ENCODE measurements around the gene ZSWIM2. TPM values are rescaled to one million over a fixed set of nuclear protein-coding genes. Genes with fewer than 3 reads are reported as not detected.
A peak's percentile ranks its signal among the peaks of the same experiment; 100 is the strongest.
"Not testable (repeated sequence)": the region's sequence is repeated elsewhere in the genome, so short reads cannot be mapped to it uniquely, and the experiment has no call there.

The ZSWIM2 gene
- not detected for total RNA-seq

- Mint-ChIP-seq H3K27me3 (ENCODE audit: low read depth) (peaks cover 20% of the 10 kb centered on the region), H3K36me3 (ENCODE audit: insufficient read depth in 2 of 2) (no peaks in the 10 kb centered on the region), H3K4me1 (ENCODE audit: low read depth) (peaks cover 9% of the 10 kb centered on the region), H3K27ac (no peak within 1 kb of the TSS), H3K9me3 (no peaks in the 10 kb centered on the region), H3K4me3 (peak within 1 kb of the TSS; percentile 71 to 74)
- ATAC-seq (replicated peaks in 1 of 2) (peak; percentile 66 to 85), DNase-seq (peak; percentile 28 to 45)
These were observed at the start of gene ZSWIM2 for GRCh38 chr2:186848873-186849578. Gene ZSWIM2 (minus strand): TSS chr2:186849170. CDS start chr2:186849130, 40 bp downstream.

- not testable (repeated sequence) for ATAC-seq (replicated peaks in 1 of 2); DNase-seq; H3K27me3 Mint-ChIP-seq (ENCODE audit: low read depth); H3K4me1 Mint-ChIP-seq (ENCODE audit: low read depth); H3K9me3 Mint-ChIP-seq; H3K4me3 Mint-ChIP-seq; H3K27ac Mint-ChIP-seq; H3K36me3 Mint-ChIP-seq (ENCODE audit: insufficient read depth in 2 of 2)
These were observed 47.2 kb upstream of the ZSWIM2 start for GRCh38 chr2:186896220-186896619.

- no peak overlapping the region for H3K4me3 Mint-ChIP-seq
- H3K36me3 Mint-ChIP-seq (ENCODE audit: insufficient read depth in 2 of 2), result no peaks in the 10 kb centered on the region
- no peak for ATAC-seq (replicated peaks in 1 of 2)
- DNase-seq, result no peak
- peaks cover under 1 to 5% of the 10 kb centered on the region in 2 donors for H3K9me3 Mint-ChIP-seq
- H3K27me3 Mint-ChIP-seq (ENCODE audit: low read depth), result no peaks in the 10 kb centered on the region
- H3K4me1 Mint-ChIP-seq (ENCODE audit: low read depth), result no peaks in the 10 kb centered on the region
- H3K27ac Mint-ChIP-seq, result no peak overlapping the region
These were observed 46.5 kb upstream of the ZSWIM2 start for GRCh38 chr2:186895451-186895850.

GRCh38 chr2:186894478-186894877 lies 45.5 kb upstream of the ZSWIM2 start:
- no peaks in the 10 kb centered on the region for H3K36me3 Mint-ChIP-seq (ENCODE audit: insufficient read depth in 2 of 2)
- H3K27ac Mint-ChIP-seq, result no peak overlapping the region
- peaks cover 0 to 3% of the 10 kb centered on the region in 2 donors for H3K9me3 Mint-ChIP-seq
- no peaks in the 10 kb centered on the region for H3K4me1 Mint-ChIP-seq (ENCODE audit: low read depth)
- DNase-seq, result no peak
- no peaks in the 10 kb centered on the region for H3K27me3 Mint-ChIP-seq (ENCODE audit: low read depth)
- no peak overlapping the region for H3K4me3 Mint-ChIP-seq
- ATAC-seq (replicated peaks in 1 of 2), result no peak

- ATAC-seq (replicated peaks in 1 of 2) (no peak), DNase-seq (no peak)
- H3K27ac Mint-ChIP-seq, result no peak overlapping the region
- H3K4me1 Mint-ChIP-seq (ENCODE audit: low read depth), result no peaks in the 10 kb centered on the region
- no peak overlapping the region for H3K4me3 Mint-ChIP-seq
- peaks cover 0 to 3% of the 10 kb centered on the region in 2 donors for H3K9me3 Mint-ChIP-seq
- no peaks in the 10 kb centered on the region for H3K27me3 Mint-ChIP-seq (ENCODE audit: low read depth)
- no peaks in the 10 kb centered on the region for H3K36me3 Mint-ChIP-seq (ENCODE audit: insufficient read depth in 2 of 2)
These were observed 43.9 kb upstream of the ZSWIM2 start for GRCh38 chr2:186892821-186893220.

- H3K9me3 Mint-ChIP-seq, result no peaks in the 10 kb centered on the region
- no peaks in the 10 kb centered on the region for H3K36me3 Mint-ChIP-seq (ENCODE audit: insufficient read depth in 2 of 2)
- H3K4me1 Mint-ChIP-seq (ENCODE audit: low read depth), result no peaks in the 10 kb centered on the region
- no peak for DNase-seq
- no peak overlapping the region for H3K4me3 Mint-ChIP-seq
- ATAC-seq (replicated peaks in 1 of 2), result no peak
- H3K27ac Mint-ChIP-seq, result no peak overlapping the region
- no peaks in the 10 kb centered on the region for H3K27me3 Mint-ChIP-seq (ENCODE audit: low read depth)
These were observed 42.2 kb upstream of the ZSWIM2 start for GRCh38 chr2:186891185-186891621.

GRCh38 chr2:186889101-186889879 lies 40.3 kb upstream of the ZSWIM2 start:
- Mint-ChIP-seq H3K27me3 (ENCODE audit: low read depth) (no peaks in the 10 kb centered on the region), H3K36me3 (ENCODE audit: insufficient read depth in 2 of 2) (no peaks in the 10 kb centered on the region), H3K9me3 (no peaks in the 10 kb centered on the region), H3K27ac (no peak overlapping the region), H3K4me3 (no peak overlapping the region), H3K4me1 (ENCODE audit: low read depth) (no peaks in the 10 kb centered on the region)
- DNase-seq (no peak), ATAC-seq (replicated peaks in 1 of 2) (no peak)

- Mint-ChIP-seq H3K4me3 (no peak overlapping the region), H3K4me1 (ENCODE audit: low read depth) (no peaks in the 10 kb centered on the region), H3K9me3 (no peaks in the 10 kb centered on the region), H3K27me3 (ENCODE audit: low read depth) (no peaks in the 10 kb centered on the region), H3K27ac (no peak overlapping the region), H3K36me3 (ENCODE audit: insufficient read depth in 2 of 2) (no peaks in the 10 kb centered on the region)
- DNase-seq (no peak), ATAC-seq (replicated peaks in 1 of 2) (no peak)
These were observed 38.4 kb upstream of the ZSWIM2 start for GRCh38 chr2:186887107-186888090.

- no peak overlapping the region for H3K4me3 Mint-ChIP-seq
- no peak for ATAC-seq (replicated peaks in 1 of 2)
- H3K4me1 Mint-ChIP-seq (ENCODE audit: low read depth), result no peaks in the 10 kb centered on the region
- no peaks in the 10 kb centered on the region for H3K27me3 Mint-ChIP-seq (ENCODE audit: low read depth)
- H3K27ac Mint-ChIP-seq, result no peak overlapping the region
- H3K9me3 Mint-ChIP-seq, result peaks cover 2 to 8% of the 10 kb centered on the region in 2 donors
- no peak for DNase-seq
- H3K36me3 Mint-ChIP-seq (ENCODE audit: insufficient read depth in 2 of 2), result no peaks in the 10 kb centered on the region
These were observed 35.6 kb upstream of the ZSWIM2 start for GRCh38 chr2:186884587-186884986.

- H3K36me3 Mint-ChIP-seq (ENCODE audit: insufficient read depth in 2 of 2), result no peaks in the 10 kb centered on the region
- DNase-seq (no peak), ATAC-seq (replicated peaks in 1 of 2) (no peak)
- H3K4me1 Mint-ChIP-seq (ENCODE audit: low read depth), result no peaks in the 10 kb centered on the region
- H3K27ac Mint-ChIP-seq, result no peak overlapping the region
- no peaks in the 10 kb centered on the region for H3K27me3 Mint-ChIP-seq (ENCODE audit: low read depth)
- peaks cover 2 to 8% of the 10 kb centered on the region in 2 donors for H3K9me3 Mint-ChIP-seq
- no peak overlapping the region for H3K4me3 Mint-ChIP-seq
These were observed 34.7 kb upstream of the ZSWIM2 start for GRCh38 chr2:186883666-186884065.

- Mint-ChIP-seq H3K9me3 (peaks cover 2 to 9% of the 10 kb centered on the region in 2 donors), H3K4me1 (ENCODE audit: low read depth) (no peaks in the 10 kb centered on the region), H3K36me3 (ENCODE audit: insufficient read depth in 2 of 2) (no peaks in the 10 kb centered on the region), H3K4me3 (no peak overlapping the region), H3K27me3 (ENCODE audit: low read depth) (no peaks in the 10 kb centered on the region), H3K27ac (no peak overlapping the region)
- DNase-seq, result no peak
- ATAC-seq (replicated peaks in 1 of 2), result no peak
These were observed 33.6 kb upstream of the ZSWIM2 start for GRCh38 chr2:186882511-186883071.

GRCh38 chr2:186881660-186882059 lies 32.7 kb upstream of the ZSWIM2 start:
- ATAC-seq (replicated peaks in 1 of 2) (no peak), DNase-seq (no peak)
- no peak overlapping the region for H3K4me3 Mint-ChIP-seq
- no peaks in the 10 kb centered on the region for H3K4me1 Mint-ChIP-seq (ENCODE audit: low read depth)
- no peaks in the 10 kb centered on the region for H3K36me3 Mint-ChIP-seq (ENCODE audit: insufficient read depth in 2 of 2)
- peaks cover 2 to 9% of the 10 kb centered on the region in 2 donors for H3K9me3 Mint-ChIP-seq
- no peaks in the 10 kb centered on the region for H3K27me3 Mint-ChIP-seq (ENCODE audit: low read depth)
- H3K27ac Mint-ChIP-seq, result no peak overlapping the region

Data from activated T-cell treated with anti-CD3 and anti-CD28 coated beads, Interleukin-2, amount 50 U/mL, for 72 hours (primary cell).